Suppressor macrophage treated with lipopolysaccharide for 4 hours (primary cell): ENCODE measurements around the gene MS4A6A.
A peak's percentile ranks its signal among the peaks of the same experiment; 100 is the strongest.
"Not testable (repeated sequence)": the region's sequence is repeated elsewhere in the genome, so short reads cannot be mapped to it uniquely, and the experiment has no call there.

Experiments
- DNase-seq: peaks from one replicate; pipeline ENCODE4 v3.0.0-alpha.2; 2020

Gene MS4A6A, protein sequence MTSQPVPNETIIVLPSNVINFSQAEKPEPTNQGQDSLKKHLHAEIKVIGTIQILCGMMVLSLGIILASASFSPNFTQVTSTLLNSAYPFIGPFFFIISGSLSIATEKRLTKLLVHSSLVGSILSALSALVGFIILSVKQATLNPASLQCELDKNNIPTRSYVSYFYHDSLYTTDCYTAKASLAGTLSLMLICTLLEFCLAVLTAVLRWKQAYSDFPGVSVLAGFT

DNA sequence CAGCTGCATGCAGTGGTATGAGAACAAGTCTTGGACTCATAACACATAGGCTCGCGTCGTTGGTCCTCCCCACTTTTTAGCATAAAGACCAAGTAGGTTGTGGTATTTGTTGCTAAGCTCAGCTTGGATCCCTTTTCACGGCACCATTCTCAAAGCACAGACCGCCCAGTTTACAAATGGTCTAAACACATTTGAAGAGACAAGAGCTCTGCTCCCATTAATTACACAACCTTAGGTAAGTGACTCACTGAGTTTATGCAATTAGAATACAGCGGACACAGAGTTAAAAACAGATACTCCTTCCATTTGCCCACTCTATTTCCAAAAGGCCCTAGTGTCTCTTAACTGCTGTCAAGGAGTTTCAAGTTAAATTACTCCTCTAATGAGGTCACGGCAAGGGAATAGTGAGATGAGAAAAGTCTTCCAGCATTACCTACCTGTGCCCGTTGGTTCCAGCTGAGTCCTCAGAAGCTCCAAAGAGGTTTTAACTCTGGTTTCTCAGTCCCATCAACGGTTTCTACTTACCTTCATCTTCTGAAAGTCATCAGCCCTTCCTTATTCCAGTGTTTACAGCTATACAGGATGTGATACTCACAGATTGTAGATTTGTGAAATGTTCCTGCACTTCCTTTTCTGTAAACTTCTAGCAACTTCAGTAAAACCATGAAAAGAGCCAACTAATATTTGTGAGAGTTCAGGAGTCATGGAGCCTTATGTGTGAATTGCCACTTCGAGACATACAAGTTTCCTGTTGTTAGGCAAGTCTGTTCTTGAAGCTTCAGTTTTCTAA is at the start of gene MS4A6A:
Gene MS4A6A, minus strand, starts transcription at position 543 of the 790 bp plus-strand sequence. CDS start 1,356 bp downstream, outside the sequence.
- peak; percentile 68 for DNase-seq

GRCh38 chr11:60230681-60231080 is 47.8 kb upstream of the MS4A6A start:
- DNase-seq = no peak

- no peak for DNase-seq
Observed at GRCh38 chr11:60222141-60222540, 39.3 kb upstream of the MS4A6A start.

- DNase-seq = peak; percentile 45
Observed at GRCh38 chr11:60221692-60222091, 38.8 kb upstream of the MS4A6A start.

- peak; percentile 77 for DNase-seq
Observed at GRCh38 chr11:60221181-60221580, 38.3 kb upstream of the MS4A6A start.

- no peak for DNase-seq
Observed at GRCh38 chr11:60214386-60214785, 31.5 kb upstream of the MS4A6A start.

DNA sequence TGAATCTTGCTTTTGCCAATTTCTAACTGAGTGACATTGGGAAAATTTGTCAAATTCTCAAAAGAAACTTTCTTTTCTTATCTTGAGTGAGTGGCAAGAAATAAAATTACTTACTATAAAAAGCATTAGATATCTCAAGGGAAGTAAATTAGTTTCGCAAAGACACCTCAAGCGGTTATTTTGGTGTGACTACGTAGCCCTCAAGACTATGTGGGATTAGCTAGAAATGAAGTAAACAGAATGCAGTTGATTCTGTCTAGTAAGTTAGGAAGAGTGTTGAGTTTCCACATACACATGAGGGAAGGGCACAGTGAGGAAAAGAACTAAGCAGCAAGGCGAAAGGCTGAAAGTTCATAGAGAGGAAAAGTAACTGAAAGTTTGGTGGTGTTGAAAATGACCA is 28.3 kb upstream of the MS4A6A start:
- DNase-seq = no peak

DNA sequence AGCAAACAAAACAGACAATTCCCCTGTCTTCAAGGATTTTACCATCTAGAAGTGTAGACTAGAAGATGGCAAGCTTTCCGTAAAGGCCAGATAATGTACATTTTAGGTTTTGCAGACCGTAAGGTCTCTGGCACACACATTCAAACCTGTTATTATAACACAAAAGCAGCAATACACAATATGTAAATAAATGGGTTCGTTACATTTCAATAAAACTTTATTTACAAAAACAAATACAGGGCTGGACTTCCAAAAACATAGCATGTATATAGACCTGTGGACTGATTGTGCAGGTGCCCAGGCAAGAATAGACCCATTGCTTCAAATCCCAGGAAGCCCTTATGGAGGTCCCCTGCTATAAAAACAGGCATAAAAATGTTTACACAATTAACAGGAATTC is 27.1 kb upstream of the MS4A6A start:
- no peak for DNase-seq

DNA sequence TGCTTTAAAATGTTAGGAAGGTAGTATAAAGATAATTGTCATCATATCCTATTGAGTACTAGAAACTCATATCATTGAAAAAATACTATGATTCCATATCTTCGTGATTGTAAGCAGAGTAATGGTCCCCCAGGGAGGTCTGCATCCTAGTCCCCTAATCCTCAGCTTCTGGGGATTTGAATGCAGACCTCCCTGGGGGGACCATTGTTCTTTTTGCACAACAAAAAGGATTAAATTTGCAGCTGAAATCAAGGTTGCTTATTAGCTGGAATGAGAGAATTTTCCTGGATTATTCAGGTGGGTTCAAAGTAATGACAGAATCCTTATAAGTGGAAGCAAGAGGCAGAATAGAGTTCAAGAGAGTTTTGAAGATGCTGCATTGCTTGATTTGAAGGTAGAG is 26.1 kb upstream of the MS4A6A start:
- DNase-seq = no peak

- no peak for DNase-seq
Observed at GRCh38 chr11:60208146-60208895, 25.4 kb upstream of the MS4A6A start.

- no peak for DNase-seq
Observed at GRCh38 chr11:60206616-60207015, 23.7 kb upstream of the MS4A6A start.

DNA sequence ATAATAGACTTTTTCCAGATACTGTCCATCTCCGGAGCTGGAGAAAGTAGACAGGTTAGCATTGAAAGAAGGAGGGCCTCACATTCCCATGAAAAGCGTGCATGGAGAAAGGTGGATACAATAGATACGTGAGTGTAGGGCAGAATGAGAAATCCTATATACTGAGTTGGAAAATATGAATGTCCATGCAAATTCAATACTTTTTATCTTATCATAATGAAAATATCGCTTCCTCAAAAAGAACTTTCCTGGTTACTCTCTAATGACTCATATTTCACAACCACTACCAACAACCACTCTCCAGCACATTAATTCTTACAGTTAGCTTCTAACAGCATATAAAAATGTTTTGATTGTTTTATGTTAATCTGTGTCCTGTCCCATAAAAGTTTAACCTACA is 22.0 kb upstream of the MS4A6A start:
- peak; percentile 73 for DNase-seq

- not testable (repeated sequence) for DNase-seq
Observed at GRCh38 chr11:60201334-60201733, 18.5 kb upstream of the MS4A6A start.

DNA sequence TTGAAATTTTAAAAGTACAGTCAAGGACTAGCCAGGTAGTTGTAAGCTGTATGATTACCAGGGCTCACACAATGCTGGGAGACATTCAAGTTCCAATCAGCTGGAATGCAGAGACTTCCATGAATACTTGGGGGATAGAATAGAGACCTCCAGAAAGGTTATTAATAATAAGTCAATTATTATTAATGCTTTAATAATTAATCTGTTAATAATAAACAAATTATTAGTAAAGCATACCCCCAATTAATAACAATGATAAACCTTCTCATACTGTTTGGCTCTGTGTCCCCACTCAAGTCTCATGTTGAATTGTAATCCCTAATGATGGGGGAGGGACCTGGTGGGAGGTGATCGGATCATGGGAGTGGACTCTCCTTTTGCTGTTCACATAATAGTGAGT is 14.6 kb upstream of the MS4A6A start:
- DNase-seq = no peak

DNA sequence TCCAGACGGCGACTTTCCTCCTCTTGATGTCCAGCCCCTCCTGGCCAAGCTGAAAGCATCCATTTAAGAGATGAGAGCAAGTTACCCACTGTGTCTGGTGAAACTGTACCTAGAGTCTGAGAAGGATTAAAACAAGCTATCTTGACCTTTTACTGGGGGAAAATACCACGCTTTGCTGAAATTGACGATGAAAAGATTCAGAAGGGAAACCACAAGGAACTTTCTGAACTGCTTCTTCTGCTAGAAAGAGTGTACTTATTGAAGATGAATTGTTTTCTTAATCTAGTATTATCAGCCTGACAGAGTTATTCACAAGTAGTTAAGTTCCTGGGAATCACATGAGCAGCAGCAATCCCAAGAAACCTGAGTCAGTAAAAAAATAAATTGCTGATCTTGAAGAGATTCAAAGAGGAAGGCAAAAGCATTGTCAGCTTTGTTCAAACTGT is 13.1 kb upstream of the MS4A6A start:
- DNase-seq = peak; percentile 43

DNA sequence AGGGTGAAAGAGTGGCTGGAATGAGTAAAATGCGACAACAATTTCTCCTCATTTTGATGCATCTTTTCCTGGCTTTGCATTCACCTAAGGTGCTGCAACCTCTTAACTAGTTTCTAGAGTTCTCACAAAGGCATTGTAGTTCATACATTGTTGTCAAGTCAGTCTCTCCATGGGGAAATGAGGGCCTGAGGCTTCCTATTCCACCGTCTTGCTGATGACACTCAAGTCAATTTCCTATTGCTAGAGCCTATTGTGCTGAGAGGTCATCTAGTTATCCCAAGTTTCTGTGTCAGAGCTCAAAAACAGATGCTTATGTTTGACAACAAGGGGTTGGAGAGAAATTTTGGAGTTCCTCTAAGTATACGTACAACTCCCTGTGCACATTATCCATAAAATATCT is 11.6 kb upstream of the MS4A6A start:
- DNase-seq = no peak

DNA sequence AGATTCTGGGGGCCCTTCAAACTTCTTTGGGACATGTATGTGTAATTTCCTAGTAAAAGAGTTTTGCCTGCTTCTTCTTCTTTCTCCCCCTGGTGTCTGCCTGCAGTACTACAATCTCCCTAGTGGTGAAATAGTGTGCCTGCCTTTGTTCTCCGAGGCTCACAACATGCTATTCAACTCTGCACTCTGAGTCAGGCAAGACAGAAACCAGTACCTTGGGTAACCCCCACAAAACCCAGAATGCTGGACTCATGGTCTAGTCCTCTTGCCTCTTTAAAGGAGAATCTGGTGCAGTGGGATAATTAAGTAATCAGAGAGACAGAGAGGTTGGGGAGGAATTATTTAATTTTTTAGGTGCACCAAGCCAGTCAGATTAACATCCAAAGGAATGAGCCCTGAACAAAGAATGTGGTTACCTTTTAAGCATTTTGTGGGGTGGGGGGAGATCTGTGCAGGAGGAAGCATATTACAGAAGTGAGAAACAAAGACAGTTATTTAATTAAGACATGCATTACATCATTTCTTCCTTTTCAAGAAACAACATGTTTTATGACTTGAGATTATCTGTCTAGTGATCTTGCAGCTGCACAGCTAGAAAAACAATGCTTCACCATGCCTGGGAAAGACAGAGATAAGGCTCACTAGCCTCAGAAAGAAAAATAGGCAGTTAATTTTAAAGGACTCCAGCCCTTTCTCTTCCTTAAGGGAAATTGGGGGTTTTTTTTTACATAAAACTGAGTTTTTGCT is 11.0 kb upstream of the MS4A6A start:
- peak; percentile 75 for DNase-seq

GRCh38 chr11:60192564-60192963 is 9.7 kb upstream of the MS4A6A start:
- DNase-seq = not testable (repeated sequence)

DNA sequence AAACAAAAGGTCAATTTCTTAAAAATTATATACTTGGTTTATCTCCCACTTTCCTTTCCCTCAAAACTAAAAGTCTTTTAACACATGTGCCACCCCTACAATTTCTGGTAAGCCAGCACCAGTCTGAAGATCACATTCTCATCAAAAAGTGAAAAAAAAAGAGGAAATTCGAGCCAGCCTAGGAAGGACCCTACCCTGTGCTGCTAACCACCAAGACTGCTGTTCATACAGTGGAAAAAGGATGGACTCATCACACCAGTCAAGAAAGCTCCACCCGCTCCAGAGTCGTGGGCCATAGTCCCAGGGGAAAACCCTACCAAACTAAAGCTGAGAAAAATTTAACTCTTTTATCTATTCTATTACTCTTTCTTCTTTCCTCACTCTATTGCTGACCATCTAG is 5.6 kb upstream of the MS4A6A start:
- peak; percentile 83 for DNase-seq

DNA sequence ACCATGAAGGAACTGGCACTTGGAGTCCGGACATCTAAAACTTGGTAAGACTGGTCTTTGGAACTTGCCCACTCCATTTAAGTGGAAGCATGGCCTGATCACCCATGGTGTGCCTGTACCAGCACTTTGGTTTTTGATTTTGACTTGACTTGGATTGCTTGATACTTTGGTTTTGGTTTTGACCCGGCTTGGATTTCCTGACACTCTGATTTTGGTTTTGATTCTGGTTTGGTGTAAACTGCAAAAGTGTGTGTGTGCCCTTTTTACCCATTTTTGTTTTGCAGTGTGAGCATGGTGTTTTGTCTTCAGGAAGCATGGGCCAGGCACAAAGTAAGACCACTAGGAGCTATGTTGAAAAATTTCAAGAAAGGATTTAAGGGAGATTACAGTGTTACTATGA is 3.2 kb upstream of the MS4A6A start:
- not testable (repeated sequence) for DNase-seq

GRCh38 chr11:60185512-60185827 is 2.6 kb upstream of the MS4A6A start:
- not testable (repeated sequence) for DNase-seq

DNA sequence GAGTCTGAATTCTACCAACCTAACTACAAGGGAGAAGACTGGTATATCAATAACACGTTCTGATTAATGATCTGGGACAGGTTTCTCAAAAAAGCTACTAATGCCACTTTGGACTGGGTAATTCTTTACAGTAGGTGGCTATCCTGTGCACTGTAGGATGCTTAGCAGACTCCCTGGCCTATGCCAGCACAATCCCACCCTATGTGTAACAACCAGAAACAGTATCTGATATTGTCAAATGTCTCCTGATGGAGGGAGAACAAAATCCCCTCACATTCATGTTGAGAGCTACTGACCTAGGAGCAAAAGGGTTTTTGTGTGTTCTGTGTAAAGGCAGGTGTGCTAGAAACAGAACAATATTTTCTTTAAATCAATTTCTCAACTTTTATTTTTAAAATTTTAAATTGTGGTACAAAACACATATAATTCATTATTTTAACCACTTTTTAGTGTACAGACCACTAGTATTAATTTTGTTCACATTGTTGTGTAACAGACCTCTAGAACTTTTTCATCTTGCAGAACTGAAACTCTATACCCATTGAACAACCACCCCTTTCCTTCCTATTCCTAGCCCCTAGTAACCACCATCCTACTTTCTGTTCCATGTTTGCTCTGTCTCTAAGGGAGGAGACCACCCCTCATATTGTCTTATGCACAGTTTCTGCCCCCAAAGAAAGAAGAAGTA is 2.1 kb upstream of the MS4A6A start:
- DNase-seq = peak; percentile 69
